Measurements from ENCODE around the gene FLOT1. TPM values are rescaled to one million over a fixed set of nuclear protein-coding genes. Genes with fewer than 3 reads are reported as not detected.

Gene FLOT1
- total and polyA plus RNA-seq, 9 of the 15 experiments (the other 6 are each of a cell fraction or from before 2014, with no cell fraction given) = 11.7 to 149 (median 118) TPM

- TF ChIP-seq THRA (IDR thresholded peaks at IDR 0.05) (no peak), HDAC8 (tag; IDR thresholded peaks at IDR 0.05) (no peak), ZNF253 (CRISPR knock-in tag; conservative IDR thresholded peaks at IDR 0.05) (no peak), DIDO1 (tag; IDR thresholded peaks at IDR 0.05; ENCODE audit: low read depth) (no peak; the same call in 1 of the 2 replicates), ZFP1 (CRISPR knock-in tag; IDR thresholded peaks at IDR 0.05) (no peak), ZNF444 (CRISPR knock-in tag; IDR thresholded peaks at IDR 0.05) (no peak), ZNF197 (CRISPR knock-in tag; IDR thresholded peaks at IDR 0.05; ENCODE audit: low read depth) (no peak), ZNF175 (CRISPR knock-in tag; IDR thresholded peaks at IDR 0.05; ENCODE audit: low read depth) (no peak), FOXJ3 (CRISPR knock-in tag; IDR thresholded peaks at IDR 0.05) (no peak), ARID2 (IDR thresholded peaks at IDR 0.05) (0 out of 2 replicates have a peak, but pooled peaks have one; percentile 24), PHB2 (IDR thresholded peaks at IDR 0.05; ENCODE audit: low read depth) (0 out of 2 replicates have a peak, but pooled peaks have one; percentile 18), EGR1 (conservative IDR thresholded peaks at IDR 0.05) (no peak), GABPA (tag; conservative IDR thresholded peaks at IDR 0.05; ENCODE audit: low read depth) (0 out of 2 replicates have a peak, but pooled peaks have one; percentile 25), ZBTB43 (CRISPR knock-in tag; IDR thresholded peaks at IDR 0.05) (no peak), KDM2B (CRISPR knock-in tag; IDR thresholded peaks at IDR 0.05) (no peak), KLF10 (CRISPR knock-in tag; IDR thresholded peaks at IDR 0.05) (no peak), HNRNPUL1 (IDR thresholded peaks at IDR 0.05; ENCODE audit: low read length) (no peak), POLR2H (tag; IDR thresholded peaks at IDR 0.05; ENCODE audit: low read depth) (no peak), RBFOX2 (IDR thresholded peaks at IDR 0.05; ENCODE audit: low read depth, low read length) (peak; percentile 67)
These were observed 57.9 kb downstream of the FLOT1 start (continued) for GRCh38 chr6:30684386-30685156.
